OCI-LY7 (cell line): ENCODE measurements around the gene PTCHD1.

Source experiments
- EZH2phosphoT487 ChIP-seq: fragments of 200-600 bp; sonication (generic); IDR thresholded peaks from 2 replicates; pipeline ENCODE4 v1.6.1; 2018; ENCODE audit warnings: low read depth, borderline replicate concordance, mild to moderate bottlenecking, mixed run types, antibody characterized with exemption, low read length, moderate library complexity, mixed read lengths
- TF ChIP-seq, protein P1 (sequence below): fragments of 200-600 bp; sonication (generic); conservative IDR thresholded peaks from 2 replicates; pipeline ENCODE4 v1.5.1; 2014; ENCODE audit warnings: mild to moderate bottlenecking, antibody characterized with exemption, low read length, moderate library complexity, mixed read lengths

DNA sequence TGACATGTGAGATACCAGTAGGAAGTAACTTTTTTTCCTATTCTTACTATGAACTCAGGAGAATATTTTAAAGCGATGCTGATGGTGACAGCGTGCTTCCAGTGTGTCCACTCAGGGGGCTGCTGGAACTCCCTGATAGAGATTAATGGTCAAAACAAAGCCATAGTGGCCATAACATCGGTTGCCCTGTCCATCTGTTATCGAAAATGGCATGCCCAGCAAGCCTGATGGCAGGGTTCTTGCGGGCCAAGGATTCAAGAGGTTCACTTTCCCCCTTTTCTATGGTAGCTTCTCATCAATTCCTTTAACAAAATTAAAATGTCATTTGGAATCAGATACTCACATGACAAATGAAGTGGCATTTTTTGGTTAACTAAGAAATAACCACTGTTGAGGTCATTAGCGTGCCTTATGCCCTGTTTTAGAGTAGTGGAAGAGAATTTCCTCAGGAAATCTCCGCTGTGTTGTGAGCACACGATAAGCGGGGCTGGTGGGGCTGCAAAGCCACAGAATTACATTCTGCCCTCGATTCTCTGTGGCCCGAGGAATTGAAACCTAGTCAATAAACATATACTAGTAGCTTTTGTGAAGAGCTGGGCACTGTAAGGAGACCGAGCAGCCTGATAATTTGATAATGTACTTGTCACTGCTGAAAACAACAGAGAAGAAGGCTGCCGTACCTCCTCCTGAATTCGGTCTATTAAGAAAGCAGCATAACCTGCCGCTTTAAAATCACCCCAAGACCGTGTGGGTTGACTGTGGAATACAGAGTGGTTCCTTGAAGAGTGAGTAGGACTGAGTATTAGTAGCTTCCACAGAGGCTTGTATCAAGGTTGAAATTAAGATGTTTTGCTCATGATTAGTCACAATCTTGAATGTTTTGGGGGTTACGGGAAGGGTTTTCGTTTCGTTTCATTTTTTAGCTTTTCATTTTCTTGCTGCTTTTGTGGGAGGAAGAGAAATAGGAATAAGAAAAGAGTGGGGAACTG, 46.7 kb downstream of the PTCHD1 start:
- TF ChIP-seq, protein P1, sequence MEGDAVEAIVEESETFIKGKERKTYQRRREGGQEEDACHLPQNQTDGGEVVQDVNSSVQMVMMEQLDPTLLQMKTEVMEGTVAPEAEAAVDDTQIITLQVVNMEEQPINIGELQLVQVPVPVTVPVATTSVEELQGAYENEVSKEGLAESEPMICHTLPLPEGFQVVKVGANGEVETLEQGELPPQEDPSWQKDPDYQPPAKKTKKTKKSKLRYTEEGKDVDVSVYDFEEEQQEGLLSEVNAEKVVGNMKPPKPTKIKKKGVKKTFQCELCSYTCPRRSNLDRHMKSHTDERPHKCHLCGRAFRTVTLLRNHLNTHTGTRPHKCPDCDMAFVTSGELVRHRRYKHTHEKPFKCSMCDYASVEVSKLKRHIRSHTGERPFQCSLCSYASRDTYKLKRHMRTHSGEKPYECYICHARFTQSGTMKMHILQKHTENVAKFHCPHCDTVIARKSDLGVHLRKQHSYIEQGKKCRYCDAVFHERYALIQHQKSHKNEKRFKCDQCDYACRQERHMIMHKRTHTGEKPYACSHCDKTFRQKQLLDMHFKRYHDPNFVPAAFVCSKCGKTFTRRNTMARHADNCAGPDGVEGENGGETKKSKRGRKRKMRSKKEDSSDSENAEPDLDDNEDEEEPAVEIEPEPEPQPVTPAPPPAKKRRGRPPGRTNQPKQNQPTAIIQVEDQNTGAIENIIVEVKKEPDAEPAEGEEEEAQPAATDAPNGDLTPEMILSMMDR = no peak
- TF ChIP-seq EZH2phosphoT487 = no peak
